HG03342 (cell line): ENCODE data around the gene OR7E24.
"Not testable (repeated sequence)": the region's sequence is repeated elsewhere in the genome, so short reads cannot be mapped to it uniquely, and the experiment has no call there.

Source experiments
- ATAC-seq: cut with Tn5 transposase; IDR thresholded peaks from one replicate; pipeline ENCODE4 v1.9.1; 2021; ENCODE audit warnings: mild to moderate bottlenecking, moderate library complexity; ENCODE audit not compliant: unreplicated experiment

OR7E24 gene

DNA sequence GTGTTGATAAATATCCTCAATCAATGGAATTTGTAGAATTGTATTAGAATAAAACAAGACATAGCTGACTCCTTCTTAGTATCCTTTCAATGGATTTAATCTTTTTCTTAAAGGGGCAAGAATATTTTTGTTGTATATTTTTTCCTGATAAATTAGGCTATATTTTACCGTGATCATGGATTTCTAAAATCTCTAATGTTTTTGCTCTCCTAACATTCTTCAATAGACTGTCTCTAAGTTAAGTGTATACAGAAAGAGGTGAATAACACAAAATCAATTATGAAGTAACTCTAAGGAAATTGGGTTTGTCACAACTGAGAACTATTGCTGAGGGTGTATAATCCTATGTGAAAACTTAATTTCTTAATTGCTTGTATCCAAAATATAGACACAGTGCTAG, at the start of gene OR7E24:
TSS of gene OR7E24 (plus strand) at position 301 of the 400 bp plus-strand sequence. CDS start 114 bp downstream, outside the sequence.
- ATAC-seq, result no peak

DNA sequence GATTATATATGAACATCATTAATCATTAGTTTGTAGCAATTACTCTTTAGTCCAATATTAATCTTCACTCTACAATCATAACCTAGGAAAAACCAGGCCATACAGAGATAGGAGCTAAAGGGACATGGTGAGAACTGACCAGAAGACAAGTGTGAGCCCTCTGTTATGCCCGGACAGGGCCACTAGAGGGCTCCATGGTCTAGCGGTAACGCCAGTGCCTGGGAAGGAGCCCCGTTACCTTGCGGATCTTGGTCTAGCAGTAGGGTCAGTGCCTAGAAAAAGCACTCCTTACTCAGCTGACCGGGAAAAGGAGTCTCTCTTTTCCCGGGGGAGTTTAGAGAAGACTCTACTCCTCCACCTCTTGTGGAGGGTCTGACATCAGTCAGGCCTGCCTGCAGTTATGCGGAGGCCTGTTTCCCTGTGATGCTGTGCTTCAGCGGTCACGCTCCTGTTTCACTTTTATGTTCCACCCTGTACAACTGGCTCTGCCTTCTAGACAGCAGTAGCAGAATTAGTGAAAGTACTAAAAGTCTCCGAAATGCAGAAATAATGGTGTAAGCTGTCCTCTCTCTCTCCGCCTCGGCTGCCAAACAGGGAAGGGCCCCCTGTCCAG, 45.1 kb upstream of the OR7E24 start:
- no peak for ATAC-seq

DNA sequence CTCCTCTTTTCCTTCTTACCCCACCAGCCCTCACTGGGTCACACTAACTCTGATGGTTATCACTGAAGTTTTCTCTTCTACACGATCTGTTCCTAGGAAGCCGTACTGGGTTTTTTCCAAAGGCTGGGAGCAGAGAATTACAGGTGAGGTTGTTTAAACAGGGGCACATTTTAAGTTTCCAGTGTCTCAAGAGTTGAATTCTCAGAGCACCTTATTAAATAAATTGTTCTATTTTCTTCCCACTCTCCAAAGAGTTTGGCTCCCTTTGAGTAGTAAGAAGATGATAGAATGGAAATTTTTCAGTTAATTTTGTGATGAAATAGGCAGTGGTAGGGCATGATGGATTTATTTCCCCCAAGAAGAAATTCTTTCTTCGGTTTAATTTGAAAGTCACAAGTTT, 31.2 kb upstream of the OR7E24 start, which contains the start of gene OR7D4:
TSS of gene OR7D4 (minus strand) at position 101 of the 400 bp plus-strand sequence. CDS start 4,752 bp downstream, outside the sequence.
- no peak for ATAC-seq

DNA sequence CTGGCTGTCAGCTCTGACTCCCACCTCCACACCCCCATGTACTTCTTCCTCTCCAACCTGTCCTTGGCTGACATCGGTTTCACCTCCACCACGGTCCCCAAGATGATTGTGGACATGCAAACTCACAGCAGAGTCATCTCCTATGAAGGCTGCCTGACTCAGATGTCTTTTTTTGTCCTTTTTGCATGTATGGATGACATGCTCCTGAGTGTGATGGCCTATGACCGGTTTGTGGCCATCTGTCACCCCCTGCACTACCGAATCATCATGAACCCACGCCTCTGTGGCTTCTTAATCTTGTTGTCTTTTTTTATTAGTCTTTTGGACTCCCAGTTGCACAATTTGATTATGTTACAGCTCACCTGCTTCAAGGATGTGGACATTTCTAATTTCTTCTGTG, 506 bp downstream of the OR7E24 start:
- ATAC-seq, result no peak

DNA sequence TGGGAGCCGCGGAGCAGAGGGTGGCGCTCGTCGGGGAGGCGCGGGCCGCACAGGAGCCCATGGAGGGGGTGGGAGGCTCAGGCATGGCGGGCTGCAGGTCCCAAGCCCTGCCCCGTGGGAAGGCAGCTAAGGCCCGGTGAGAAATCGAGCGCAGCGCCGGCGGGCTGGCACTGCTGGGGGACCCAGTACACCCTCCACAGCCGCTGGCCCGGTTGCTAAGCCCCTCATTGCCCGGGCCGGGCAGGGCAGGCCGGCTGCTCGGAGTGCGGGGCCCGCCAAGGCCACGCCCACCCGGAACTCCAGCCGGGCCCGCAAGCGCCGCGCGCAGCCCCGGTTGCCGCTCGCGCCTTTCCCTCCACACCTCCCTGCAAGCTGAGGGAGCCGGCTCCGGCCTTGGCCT, 32.8 kb downstream of the OR7E24 start:
- not testable (repeated sequence) for ATAC-seq

DNA sequence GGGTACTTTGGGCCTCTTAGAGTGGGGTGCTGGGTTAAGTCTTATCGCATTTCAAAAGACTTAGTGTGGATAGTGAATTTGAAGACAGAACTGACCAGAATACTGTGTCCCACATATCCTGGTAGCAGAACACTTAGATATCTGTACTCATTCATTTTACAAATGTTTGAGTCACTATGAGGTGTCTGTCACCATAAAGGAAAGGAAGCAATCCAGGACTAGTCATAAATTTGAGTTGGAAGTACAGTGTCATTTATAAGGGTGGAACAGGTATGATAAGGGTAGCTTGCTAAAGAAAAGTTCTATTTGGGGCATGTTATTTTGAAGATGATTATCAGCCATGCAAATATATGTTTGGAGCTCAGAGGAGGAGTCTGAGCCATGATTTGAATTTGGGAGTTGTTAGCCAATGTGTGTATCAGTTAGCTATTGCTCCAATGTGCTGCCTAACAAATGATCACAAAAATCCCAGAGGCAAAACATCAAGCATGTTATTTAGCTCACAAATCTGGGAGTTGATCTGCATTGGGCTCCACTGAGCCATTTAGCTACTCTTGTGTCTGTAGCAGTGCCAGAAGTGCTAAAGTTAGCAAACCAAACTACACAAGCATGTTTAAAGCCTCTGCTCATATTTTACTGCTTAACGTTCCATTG, 38.6 kb downstream of the OR7E24 start:
- no peak for ATAC-seq

DNA sequence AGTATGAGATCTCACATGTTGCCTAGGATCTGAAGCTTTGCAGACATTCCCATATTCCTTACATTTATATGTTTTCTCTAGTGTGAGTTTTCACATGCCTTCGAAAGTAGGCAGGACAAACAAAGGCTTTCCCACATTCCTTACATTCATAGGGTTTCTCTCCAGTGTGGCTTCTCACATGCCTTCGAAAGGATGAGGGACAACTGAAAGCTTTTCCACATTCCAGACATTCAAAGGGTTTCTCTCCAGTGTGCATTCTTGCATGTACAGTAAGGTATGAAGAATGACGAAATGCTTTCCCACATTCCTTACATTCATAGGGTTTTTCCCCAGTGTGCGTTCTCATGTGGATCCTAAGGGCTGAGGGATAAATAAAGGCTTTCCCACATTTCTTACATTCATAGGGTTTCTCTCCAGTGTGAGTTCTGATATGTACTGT, 44.7 kb downstream of the OR7E24 start:
- ATAC-seq, result no peak

DNA sequence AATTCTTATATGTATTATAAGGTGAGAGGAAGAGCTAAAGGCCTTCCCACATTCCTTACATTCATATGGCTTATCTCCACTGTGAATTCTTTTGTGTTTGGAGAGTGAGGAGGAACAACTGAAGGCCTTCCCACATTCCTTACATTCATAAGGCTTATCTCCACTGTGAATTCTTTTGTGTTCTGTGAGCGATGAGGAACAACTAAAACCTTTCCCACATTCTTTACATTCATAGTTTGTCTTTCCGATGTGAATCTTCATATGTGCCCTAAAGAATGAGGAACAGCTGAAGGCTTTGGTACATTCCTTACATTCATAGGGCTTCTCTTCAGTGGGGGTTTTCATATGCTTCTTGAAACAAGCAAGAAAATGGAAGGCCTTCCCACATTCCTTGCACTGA, 45.6 kb downstream of the OR7E24 start:
- no peak for ATAC-seq
